ENCODE data around the gene C20orf144.

Gene C20orf144

GRCh38 chr20:33677991-33678702 is 16.0 kb downstream of the C20orf144 start:
- DNase-seq = no peak

- DNase-seq = no peak
These were observed 17.8 kb downstream of the C20orf144 start for GRCh38 chr20:33679758-33680485.

DNA sequence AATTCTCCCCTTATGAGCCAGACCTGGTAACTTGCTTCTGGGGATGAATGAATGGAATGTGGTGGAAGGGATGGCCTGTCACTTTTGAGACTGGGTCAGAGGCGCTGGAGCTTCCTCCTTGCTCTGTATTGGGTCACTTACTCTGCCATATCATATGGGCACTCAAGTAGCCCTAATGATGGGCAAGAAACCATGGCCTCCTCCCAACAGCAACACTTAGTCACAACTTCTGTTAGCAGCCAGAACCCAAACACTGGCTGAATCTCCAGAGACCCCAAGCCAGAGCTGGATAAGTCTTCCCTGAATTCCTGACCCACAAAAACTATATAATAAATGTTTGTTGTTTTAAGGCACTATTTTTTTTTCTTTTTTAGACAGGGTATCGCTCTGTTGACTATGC is 18.6 kb downstream of the C20orf144 start:
- DNase-seq = no peak

- no peak for DNase-seq
These were observed 19.2 kb downstream of the C20orf144 start for GRCh38 chr20:33681288-33681687.

DNA sequence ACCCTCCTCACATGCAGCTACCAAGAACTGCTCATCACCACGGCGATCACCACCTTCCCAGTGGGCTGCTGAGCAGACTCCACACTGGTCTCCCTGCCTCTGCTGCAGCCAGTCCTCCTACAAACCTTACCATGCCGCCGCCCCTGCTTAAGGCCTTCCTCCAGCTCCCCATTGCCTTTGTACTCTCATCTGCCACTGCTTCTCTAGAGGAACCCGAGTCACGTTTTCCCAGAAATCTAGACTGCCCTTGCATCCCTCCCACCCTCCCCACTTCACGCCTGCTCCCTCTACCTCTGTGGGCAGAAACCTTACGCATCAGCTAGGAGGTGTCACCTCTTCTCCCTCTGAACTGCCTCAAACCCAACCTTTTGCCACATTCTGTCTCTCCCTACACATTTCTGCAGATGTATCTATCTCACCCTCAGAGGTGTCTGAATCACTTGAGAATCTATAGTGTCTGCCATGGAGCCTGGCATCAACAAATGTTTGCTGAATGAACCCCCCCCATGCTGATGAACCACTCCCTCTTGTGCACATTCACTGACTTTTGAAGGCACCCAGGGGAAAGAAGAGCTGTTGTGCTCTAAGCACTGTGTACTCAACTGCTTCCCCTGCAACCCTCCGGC is 19.7 kb downstream of the C20orf144 start:
- DNase-seq = no peak

DNA sequence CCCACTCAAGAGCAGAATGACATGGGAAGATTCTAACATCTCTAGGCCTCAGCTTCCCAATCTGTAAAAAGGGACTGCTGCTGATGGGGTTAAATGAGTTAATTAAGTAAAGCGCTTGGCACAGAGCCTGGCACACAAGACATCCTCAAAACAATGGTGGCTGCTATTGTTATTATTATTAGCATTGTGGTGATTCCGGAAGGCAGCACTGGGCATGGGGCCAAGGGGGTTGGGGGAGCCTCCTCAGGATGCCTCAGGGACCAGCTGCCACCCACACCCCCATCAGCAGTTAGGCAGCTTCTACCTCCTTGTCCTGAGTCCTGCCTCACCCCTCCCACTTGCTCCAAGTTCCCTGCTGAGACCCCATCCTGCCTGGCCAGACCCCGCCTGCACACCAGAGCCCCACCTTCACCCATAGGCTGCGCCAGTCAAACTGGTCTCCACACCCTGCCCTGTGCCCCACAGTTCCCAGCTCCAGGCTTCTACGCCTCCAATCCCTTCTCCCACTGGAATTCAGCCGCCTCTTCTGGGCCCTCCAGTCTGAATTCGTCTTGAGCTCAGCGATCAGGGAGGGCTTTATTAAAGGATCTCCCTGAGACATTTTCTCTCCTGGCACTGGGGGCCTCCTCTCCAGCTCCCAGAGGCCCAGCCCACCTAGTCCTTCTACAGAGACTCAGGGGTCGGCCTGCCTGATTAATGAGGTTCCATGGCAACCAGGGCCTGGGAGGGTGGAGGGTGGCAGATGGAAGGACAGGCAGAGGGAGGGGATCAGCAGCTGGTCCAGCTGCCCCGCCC is 22.6 kb downstream of the C20orf144 start:
- no peak for DNase-seq

DNA sequence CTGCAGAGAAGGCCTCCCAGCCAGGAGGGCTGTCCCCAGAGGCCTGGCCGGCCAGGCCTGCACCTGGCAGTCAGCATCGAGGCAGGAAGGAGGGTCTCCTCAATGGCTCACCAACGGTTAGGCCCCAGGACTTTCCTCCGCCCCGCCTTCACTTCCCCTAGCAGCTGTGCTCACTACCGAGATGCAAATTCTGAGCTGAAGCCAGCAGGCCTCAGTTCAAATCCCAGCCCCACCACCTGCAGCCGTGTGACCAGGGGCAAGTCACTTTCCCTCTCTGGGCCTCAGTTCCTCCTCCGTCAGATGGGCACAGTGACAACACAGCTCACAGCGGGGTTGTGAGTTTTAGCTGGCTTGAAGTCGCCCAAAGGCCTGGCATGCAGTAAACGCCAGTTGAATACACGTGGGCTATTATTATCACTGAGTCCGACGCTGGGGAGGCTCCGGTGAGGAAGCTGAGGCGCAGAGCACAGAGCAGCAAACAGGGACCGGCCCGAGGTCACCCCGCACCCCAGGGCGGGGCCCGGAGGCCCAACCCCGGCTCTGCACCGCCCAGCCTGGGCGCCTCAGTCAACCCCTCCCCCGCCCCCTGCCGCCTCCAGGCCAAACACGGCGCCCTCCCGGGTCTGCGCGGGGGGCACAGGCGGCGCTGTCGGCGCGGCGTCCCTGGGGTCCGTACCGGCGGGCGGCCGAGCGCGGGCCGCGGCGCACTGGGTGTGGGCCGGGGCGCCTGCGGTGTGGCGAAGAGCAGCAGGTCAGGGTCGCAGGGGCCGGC is 23.4 kb downstream of the C20orf144 start:
- peak; percentile 65 for DNase-seq

DNA sequence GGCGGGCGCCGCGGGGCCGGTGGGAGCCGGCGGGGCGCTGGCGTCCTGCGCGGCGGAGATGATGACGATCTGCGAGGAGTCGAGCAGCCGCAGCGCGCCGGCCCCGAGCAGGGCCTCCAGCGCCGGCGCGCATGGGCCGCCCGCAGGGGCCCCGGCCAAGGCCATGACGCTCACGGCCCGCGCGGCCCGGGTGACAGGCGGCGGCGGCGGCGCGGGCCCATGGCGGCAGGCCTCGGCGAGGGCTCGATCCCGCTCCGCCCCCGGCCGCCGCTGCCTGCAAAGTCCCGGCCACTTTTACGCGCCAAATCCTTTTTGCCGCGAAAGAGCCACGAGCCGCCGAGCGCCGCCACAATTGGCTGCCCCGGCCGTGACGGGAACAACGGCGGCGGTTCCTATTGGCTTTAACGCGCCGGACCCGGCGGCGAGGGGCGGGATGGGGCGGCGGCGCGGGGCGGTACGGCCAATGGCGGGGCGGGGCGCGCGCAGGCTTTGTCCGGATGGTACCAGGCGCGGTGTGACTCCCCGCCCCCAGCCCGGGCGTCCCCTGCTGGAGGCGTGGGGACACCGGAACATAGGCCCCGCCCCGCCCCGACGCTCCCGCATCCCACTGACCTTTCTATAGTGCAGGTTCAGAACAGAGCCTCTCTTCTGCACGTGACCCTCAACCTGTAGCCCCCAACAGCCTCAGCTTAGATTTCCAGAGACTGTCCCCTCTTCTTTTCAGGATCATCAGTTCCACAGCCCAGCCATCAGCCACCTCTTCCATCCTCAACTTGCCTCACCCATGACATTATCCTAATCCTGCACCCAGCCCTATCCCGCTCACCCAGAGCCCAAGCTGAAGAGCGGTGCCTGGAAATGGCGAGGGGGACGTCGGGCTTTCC is 24.2 kb downstream of the C20orf144 start, which contains the start of gene E2F1:
E2F1 (minus strand) TSS at position 286 of the 884 bp plus-strand sequence; CDS start at position 165, 121 bp downstream.
- peak; percentile 96 for DNase-seq

DNA sequence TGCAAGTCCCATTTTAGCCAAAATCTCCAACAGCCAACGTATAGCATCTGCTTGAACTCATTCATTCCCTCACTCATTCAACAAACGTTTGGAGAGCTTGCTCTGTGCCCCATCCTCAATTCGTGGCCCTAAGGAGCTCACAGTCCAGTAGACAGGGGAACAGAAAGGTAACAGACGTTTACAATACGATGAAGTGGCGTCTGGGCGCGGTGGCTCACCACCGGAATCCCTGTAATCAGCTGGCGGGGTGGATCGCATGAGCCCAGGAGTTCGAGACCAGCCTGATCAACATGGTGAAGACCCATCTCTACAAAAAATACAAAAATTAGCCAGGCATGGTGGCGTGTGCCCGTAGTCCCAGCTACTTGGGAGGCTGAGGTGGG is 24.8 kb downstream of the C20orf144 start:
- DNase-seq = no peak

- no peak for DNase-seq
These were observed 25.3 kb downstream of the C20orf144 start for GRCh38 chr20:33687370-33687915.

DNA sequence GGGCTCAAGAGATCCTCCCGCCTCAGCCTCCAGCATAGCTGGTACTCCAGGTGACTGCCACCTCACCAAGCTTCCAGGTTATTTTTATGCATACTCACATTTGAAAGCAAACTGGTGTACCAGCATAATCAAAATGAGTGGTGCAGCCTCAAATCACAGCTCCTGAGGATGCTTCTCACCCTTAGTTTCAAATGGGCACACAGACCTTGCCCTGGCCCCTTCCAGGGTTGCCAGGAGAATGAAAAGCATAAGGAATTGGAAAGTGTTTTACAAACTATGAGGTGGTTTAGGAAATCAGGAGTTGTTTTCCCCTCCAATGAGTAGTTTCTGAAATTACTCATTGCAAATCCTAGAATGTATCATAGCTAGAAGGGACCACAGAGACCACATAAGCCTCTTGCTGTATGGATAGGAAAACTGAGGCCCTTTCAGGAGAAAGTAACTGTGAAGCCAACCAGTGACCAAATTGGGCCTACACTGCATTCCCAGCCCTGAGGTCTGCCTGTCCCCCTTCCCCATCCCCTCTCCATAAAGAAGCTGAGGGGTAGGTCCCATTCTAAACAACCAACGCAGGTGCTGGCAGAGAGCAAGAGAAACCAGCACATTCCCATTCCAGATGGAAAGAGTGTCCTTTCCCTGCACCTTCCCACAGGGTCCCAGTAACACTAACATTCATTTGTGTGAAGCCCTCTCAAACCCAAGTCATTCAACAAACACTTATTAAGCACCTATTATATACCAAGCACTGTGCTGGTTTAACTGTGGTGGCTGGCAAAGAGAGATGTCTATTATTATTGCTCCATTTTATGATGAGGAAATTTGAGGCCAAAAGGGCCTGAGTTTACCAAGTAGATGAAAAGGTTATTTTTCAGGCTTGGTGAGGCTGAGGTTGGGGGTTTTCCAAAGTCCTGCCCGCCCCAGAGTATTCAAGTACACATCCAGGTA is 26.1 kb downstream of the C20orf144 start:
- DNase-seq = no peak

DNA sequence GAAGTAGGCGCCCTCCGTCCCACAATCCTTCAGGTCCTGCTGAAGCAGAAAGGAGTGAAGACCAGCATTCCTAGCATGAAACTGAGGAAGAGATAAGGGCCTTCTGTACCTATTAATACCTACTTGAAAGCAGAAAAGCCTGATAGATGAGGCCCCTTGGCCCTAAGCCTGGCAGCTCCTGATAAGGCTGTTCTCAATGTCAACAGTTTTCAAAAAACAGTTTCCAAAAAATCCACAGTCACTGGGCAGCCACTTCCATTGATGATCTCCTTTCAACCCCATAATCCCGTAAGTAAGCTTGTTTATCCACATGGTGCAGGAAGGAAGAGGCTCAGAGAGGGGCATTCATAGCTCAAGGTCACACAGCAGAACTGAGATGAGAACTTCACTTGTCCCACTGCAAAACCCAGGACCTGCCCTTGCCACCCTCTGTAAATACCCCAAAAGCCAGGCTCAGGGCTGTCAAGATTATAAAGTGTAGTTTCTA is 26.9 kb downstream of the C20orf144 start:
- no peak for DNase-seq

DNA sequence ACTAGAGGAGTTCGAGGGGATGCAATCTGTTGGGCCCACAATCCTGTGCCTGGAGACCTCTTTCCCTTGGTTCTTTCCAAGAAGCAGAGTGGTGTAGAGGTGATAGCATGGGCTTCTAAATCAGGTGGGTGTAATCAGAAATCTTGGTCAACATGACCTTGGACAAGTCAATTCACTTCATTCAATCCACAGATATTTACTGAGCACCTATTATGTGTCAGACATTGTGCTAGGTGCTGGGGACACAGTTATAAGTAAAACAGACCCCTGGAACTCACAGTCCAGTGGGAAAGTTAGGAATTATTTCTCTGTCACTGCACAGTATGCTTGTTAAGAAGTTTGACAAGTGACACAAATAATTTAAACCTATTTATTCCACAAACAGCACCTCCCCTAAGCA is 27.4 kb downstream of the C20orf144 start:
- no peak for DNase-seq

DNA sequence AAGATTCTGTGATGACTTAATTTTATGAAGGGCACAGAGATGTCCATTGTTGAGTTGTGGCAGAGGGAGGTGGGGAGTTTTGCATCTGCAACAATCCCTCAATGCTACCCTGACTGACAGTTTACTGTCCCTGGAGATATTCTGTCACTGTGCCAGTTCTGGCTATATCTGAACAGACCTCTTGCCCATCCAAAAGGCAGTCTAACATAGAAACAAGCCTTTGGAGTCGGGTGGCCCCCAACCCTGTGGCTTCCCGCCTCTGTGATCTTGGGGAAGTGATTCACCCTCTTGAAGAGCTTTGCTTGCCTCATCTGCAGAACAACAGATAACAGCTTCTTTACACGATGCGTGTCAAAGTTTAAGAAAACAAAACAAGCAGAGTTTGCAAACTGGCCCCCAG is 27.8 kb downstream of the C20orf144 start:
- DNase-seq = no peak

DNA sequence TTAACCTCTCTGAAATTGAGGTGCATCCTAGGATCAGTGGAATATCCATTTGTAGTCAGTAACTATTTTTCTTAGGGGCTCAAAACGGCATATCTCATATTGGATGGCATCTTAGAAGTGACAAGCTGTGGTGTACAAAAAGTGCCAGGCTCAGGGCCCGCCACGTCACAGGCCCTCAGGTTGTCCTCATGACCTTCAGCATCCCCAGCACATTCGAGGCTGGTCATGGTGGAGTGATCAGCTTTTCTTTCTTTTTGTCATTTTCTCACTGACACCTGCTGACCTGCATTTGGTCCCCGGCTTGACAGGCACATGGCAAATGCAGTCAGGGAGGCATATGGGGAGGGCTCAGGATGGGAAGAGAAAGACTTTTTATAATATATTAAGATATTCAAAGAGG is 31.2 kb downstream of the C20orf144 start:
- DNase-seq = no peak

- peak; percentile 78 for DNase-seq
These were observed 31.9 kb downstream of the C20orf144 start for GRCh38 chr20:33693741-33694638.

DNA sequence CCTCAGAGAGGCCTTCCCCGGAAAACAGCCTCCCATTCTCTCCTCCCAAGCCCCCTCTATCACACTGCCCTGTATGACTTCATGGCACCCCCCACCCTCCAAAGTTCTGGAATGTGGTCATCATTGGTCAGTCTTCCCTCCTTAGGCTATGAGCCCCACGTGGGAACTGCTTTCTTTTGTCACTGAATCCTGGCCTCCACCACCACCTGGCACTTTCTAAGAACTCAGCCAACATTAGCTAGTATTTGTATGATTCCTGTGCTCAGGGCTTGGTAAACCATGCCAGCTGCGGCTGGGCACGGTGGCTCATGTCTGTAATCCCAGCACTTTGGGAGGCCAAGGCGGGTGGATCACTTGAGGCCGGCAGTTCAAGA is 32.5 kb downstream of the C20orf144 start:
- no peak for DNase-seq

DNA sequence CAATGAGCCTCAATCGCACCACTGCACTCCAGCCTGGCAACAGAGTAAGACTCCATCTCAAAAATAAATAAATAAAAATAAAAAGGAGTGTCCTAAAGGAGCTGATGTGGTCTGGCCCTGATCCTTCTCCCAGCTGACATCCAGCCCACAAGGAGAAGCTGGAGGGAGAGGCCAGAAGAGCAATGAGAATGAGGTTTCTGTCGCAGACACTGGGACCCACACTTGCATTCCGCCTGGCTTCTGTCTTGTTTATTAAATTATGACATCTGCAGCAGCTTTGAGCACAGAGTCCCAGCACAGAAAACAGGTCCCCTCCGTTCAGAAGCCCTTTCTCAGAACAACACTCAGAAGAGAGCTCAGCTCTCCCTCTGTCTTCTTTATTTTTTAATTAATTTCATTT is 34.3 kb downstream of the C20orf144 start:
- DNase-seq = no peak

DNA sequence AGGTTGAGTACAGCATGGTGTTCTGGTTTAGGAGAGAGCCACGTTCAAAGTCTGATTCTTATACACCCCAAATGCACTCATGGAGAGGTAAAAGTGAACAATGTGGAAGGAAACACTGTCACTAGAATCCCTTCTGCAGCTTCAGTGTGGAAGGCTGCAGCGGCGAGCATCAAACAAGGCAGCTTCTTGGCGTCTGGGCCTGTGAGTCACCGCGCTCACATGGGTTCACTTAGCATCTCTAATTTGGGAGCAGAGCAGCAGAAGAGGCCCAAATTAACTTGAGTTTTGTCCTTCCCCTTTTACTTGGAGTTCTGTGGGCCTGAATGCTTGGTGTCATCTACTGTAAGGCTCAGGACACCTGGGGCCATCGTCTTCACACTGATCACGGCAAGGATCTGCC is 35.0 kb downstream of the C20orf144 start:
- DNase-seq = peak; percentile 62
